NOMO-1 (cell line): ENCODE measurements around the gene FHIT.
"Not testable (repeated sequence)": the region's sequence is repeated elsewhere in the genome, so short reads cannot be mapped to it uniquely, and the experiment has no call there.

Experiments
- DNase-seq, 2 experiments: peaks; one replicate each; lab custom pipeline; 2025; ENCODE audit not compliant: unreplicated experiment in 2 of 2; lab: John Stamatoyannopoulos, UW

The FHIT gene

GRCh38 chr3:60591267-60591666, 660.0 kb downstream of the FHIT start:
- no peak for DNase-seq

- no peak for DNase-seq
Observed at GRCh38 chr3:60588806-60589205, 662.4 kb downstream of the FHIT start.

GRCh38 chr3:60585918-60586317, 665.3 kb downstream of the FHIT start:
- no peak for DNase-seq

GRCh38 chr3:60584250-60584649, 667.0 kb downstream of the FHIT start:
- DNase-seq, result no peak

- DNase-seq, result no peak
Observed at GRCh38 chr3:60582288-60582687, 669.0 kb downstream of the FHIT start.

- no peak for DNase-seq
Observed at GRCh38 chr3:60580809-60581208, 670.4 kb downstream of the FHIT start.

GRCh38 chr3:60579734-60580133, 671.5 kb downstream of the FHIT start:
- DNase-seq, result no peak

GRCh38 chr3:60578936-60579335, 672.3 kb downstream of the FHIT start:
- no peak for DNase-seq

GRCh38 chr3:60577601-60578000, 673.7 kb downstream of the FHIT start:
- DNase-seq, result peak; percentile 45 to 79

- DNase-seq, result peak; percentile 62 to 69
Observed at GRCh38 chr3:60575718-60576272, 675.5 kb downstream of the FHIT start.

- no peak for DNase-seq
Observed at GRCh38 chr3:60574046-60574769, 677.0 kb downstream of the FHIT start.

GRCh38 chr3:60573494-60573893, 677.8 kb downstream of the FHIT start:
- DNase-seq, result no peak

- DNase-seq, result no peak
Observed at GRCh38 chr3:60571511-60571910, 679.7 kb downstream of the FHIT start.

- no peak for DNase-seq
Observed at GRCh38 chr3:60557122-60557521, 694.1 kb downstream of the FHIT start.

- peak; percentile 13 to 55 for DNase-seq
Observed at GRCh38 chr3:60555686-60556354, 695.4 kb downstream of the FHIT start.

GRCh38 chr3:60553144-60553543, 698.1 kb downstream of the FHIT start:
- no peak for DNase-seq

- DNase-seq, result peak in 1 of 2 experiments; percentile 32
Observed at GRCh38 chr3:60552581-60552980, 698.7 kb downstream of the FHIT start.

- no peak for DNase-seq
Observed at GRCh38 chr3:60551455-60552209, 699.6 kb downstream of the FHIT start.

- DNase-seq, result no peak
Observed at GRCh38 chr3:60549863-60550262, 701.4 kb downstream of the FHIT start.

GRCh38 chr3:60542995-60543394, 708.3 kb downstream of the FHIT start:
- DNase-seq, result no peak

- not testable (repeated sequence) for DNase-seq
Observed at GRCh38 chr3:60539394-60539793, 711.9 kb downstream of the FHIT start.
